HL-60/S4 (cell line): ENCODE data around the gene SNX18.

ENCODE experiments used
- in situ Hi-C: fragments of 300-500 bp; cut with MboI; formaldehyde crosslinking; loops from 2 replicates; pipeline ENCODE4 v1.14.3; 2022; ENCODE audit warnings: low sequenced_read_pairs

Gene SNX18, protein sequence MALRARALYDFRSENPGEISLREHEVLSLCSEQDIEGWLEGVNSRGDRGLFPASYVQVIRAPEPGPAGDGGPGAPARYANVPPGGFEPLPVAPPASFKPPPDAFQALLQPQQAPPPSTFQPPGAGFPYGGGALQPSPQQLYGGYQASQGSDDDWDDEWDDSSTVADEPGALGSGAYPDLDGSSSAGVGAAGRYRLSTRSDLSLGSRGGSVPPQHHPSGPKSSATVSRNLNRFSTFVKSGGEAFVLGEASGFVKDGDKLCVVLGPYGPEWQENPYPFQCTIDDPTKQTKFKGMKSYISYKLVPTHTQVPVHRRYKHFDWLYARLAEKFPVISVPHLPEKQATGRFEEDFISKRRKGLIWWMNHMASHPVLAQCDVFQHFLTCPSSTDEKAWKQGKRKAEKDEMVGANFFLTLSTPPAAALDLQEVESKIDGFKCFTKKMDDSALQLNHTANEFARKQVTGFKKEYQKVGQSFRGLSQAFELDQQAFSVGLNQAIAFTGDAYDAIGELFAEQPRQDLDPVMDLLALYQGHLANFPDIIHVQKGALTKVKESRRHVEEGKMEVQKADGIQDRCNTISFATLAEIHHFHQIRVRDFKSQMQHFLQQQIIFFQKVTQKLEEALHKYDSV

DNA sequence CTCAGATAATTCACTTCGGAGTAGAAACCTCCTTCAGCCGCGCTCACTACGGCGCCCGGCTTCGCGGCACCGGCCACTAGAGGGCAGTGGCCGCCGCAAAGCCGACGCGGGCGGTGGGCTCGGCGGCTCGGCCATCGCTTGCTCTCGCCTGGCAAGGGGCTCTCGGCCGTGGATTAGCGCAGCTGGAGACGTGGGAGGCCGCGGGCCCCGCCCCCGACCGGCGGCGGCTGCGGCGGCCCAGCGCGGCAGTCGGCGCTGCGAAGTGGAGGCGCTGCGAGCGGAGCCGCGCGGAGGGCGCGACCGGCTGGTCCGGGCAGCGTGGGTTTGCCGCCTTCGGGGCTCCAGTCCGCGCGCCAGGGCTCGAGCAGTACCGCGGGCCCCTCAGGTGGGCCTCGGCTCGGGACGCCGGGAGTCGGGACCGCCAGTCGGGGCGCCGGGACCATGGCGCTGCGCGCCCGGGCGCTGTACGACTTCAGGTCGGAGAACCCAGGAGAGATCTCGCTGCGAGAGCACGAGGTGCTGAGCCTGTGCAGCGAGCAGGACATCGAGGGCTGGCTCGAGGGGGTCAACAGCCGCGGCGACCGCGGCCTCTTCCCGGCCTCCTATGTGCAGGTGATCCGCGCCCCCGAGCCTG lies at the start of gene SNX18:
Gene SNX18 (plus strand): TSS at position 248 of the 634 bp plus-strand sequence. CDS start 194 bp downstream, at position 442.
- in situ Hi-C loops = loop anchor here (25.0 kb wide), 1 partner anchor 345 kb away; no protein-coding TSS in a partner anchor

DNA sequence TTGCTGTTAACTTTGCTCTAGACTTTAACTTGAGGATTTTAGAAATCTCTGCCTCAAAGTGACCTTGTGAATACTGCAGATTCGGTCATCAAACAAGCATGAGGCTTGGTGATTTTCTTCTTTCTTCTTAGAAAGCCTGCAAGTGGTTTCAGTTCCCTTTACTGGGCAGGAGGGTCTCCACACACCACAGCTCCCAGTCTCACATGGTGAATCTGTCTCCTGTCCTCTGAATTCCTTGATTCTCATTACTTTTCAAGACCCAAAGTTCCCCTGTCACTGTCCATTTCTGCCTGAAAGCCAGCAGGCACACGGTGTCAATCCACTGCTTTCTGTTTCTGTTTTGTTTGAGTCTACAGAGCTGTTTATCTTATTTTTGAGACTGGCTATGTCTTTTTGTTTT lies 47.9 kb upstream of the SNX18 start:
- in situ Hi-C loops = no loop called here

DNA sequence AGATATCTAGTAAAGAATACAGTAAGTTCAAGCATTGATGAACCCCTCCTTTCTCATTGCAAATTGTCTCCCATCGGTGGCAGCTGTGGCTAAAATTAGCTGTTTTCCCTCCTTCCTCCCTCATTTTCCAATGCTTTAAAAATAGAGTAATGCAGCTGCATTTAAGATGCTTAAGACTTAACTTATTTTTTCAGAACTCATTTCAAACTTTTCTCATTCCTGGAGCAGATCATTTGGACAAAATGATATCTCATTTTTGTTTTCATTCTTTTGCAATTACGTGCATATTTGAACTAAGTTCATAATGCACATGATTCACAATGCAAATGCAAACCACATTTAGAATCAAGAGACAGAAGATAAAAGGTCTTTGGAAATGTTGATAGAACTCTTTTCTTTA lies 47.4 kb upstream of the SNX18 start:
- in situ Hi-C loops = no loop called here

DNA sequence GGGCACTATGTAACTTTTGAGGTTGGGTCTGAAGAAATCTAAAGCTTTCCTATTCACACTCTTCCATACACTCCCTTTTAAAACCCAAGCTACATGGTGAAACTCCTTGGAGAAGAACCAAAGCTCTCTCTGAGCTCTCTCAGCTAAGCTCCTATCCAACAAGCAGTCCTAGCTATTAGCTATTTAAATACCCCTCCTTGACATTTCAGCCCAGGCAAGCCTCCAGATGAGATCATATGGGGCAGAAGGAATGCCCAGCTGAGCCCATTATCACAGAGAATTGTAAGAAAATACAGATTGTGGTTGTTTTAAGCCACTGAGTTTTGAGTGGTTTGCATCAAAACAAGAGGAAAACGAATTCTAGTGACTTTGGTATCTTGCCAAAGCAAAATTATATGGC lies 46.9 kb upstream of the SNX18 start:
- in situ Hi-C loops = no loop called here

DNA sequence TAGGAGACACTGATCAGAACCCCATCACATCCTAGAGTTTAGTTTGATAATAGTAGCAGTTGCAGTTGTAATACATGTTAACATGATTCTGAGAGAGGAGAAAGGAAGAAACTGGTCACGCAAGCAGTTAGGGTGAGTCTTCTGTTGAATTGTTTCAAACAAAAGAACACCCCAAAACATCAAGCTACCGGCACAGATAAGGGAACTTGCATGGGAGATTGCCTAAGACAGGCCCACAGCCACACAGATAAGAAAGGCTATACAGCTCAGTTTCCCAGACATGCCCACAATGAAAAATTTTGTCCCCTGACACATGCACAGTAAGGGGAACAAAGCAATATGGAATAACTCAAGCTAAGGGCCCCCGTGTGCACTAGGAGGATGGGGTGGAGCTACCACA lies 46.2 kb upstream of the SNX18 start:
- in situ Hi-C loops = no loop called here

DNA sequence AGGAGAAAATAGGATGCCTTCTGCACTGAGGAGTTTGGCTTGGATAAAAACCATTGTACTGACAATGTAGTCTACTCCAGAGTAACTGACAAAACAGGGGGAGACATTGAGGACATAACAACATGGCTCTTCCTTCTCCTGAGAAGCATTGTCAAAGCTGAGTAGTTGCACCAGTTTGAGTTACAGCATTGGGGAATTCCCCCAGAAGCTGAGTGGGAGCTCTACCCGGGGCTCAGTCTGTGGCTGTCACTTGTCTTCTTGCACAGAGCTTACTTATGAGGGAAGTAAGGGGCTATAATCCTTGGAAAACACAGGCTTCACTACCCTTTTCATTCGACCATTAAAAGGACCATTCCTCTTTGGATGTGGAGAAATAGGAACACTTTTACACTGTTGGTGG lies 40.9 kb upstream of the SNX18 start:
- in situ Hi-C loops = loop anchor here (25.0 kb wide), 1 partner anchor 239 kb away; no protein-coding TSS in a partner anchor

DNA sequence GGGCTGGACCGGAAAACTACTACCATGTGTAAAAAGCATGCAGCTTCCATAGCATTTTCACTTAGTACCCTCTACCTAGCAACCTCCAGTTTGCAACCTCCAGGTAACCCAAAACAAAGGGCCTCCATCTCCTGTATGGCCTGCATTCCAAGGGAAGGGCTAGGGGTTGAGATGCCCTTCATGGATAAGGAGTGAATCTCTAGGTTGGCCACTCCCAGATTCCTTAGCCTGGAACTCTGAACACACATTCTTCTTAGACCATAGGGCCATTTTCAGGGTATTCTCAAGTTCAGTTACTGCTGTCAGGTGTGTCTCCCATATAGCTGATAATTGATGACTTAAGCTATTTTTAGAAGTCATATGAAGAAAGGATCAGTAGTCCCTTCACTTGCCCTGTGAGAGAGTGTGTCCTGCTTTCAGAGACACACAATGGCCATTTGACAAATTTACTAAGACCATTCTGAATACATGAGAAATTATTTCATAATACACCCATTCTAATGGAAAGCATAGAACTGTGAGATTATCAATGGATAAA lies 39.5 kb upstream of the SNX18 start:
- in situ Hi-C loops = loop anchor here (25.0 kb wide), 1 partner anchor 241 kb away; no protein-coding TSS in a partner anchor

DNA sequence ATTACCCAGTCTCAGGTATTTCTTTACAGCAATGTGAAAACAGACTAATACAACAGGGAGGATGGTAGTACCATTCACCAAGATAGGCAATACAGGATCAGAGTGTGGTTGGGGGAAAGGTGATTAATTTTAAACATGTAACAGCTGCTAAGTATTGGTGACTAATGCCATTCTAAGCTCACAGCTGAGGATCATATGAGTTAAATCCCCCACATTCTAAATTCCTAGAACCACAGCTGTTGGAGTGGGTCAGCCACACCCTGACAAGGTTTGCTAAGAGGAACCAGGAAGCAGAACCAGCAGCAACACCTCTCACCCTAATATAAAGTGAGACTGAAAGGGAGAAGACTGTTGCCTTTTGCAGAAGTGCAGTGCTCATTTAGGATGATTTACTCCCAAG lies 37.3 kb upstream of the SNX18 start:
- in situ Hi-C loops = loop anchor here (25.0 kb wide), 1 partner anchor 243 kb away; no protein-coding TSS in a partner anchor

DNA sequence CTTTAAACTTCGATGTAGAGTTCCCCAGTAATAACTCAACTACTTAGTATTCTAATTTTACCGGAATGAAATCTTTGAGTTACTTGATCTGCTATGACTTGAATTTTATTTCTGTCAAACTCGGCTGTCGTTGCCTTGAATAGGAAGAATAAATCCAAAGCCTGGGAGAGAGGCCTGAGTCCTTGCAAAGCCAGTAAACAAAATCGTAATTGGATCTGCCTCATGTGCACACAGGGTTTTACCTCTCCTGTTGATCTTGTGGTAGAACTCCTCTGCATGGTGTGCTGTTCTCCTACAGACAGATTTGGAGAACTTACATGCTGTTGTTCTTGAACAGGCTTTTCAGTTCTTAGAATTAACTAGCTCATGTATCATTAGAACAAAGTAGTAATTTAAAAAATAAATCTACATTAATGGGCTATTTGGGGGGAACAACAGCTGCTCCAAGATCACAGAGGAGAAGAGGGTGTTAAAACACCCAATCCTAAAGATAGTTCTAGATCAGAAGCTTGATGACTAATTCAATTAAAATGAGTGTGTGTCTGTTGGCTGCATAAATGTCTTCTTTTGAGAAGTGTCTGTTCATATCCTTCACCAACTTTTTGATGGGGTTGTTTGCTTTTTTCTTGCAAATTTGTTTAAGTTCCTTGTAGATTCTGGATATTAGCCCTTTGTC lies 33.2 kb upstream of the SNX18 start:
- in situ Hi-C loops = loop anchor here (25.0 kb wide), 1 partner anchor 247 kb away; no protein-coding TSS in a partner anchor

DNA sequence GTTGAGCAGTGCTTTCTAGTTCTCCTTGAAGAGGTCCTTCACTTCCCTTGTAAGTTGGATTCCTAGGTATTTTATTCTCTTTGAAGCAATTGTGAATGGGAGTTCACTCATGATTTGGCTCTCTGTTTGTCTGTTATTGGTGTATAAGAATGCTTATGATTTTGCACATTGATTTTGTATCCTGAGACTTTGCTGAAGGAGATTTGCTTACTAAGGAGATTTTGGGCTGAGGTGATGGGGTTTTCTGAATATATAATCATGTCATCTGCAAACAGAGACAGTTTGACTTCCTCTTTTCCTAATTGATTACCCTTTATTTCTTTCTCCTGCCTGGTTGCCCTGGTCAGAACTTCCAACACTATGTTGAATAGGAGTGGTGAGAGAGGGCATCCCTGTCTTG lies 31.9 kb upstream of the SNX18 start:
- in situ Hi-C loops = loop anchor here (25.0 kb wide), 1 partner anchor 248 kb away; no protein-coding TSS in a partner anchor

DNA sequence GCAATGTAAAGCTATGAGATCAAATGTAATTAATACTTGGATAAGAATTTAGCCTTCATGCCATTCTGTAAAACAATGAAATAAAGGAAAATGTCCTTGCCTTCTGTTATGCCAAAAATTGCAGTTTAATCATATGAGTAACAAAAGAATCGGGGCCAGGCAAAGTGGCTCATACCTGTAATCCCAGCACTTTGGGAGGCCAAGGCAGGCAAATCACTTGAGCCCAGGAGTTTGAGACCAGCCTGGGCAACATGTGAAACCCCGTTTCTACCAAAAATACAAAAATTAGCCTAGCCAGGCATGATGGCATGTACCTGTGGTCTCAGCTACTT lies 27.9 kb upstream of the SNX18 start:
- in situ Hi-C loops = loop anchor here (25.0 kb wide), 1 partner anchor 252 kb away; no protein-coding TSS in a partner anchor

DNA sequence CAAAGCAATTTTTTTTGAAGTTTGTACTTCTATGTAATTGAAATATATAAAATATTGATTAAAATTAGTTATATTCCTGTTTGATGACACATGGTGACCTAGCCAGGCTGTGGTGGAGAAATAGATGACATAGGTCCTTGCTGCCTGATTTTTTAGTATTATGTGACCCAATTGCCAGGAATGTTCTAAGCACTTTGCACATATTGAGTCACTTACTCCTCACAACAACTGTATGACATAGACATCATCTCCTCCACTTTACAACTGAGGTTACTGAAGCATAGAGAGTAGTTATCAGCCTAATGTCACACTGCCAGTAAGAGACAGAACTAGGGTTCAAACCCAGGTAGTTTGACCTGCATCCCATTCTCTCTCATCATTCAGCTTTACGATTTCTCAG lies 26.2 kb upstream of the SNX18 start:
- in situ Hi-C loops = loop anchor here (25.0 kb wide), 1 partner anchor 254 kb away; no protein-coding TSS in a partner anchor

DNA sequence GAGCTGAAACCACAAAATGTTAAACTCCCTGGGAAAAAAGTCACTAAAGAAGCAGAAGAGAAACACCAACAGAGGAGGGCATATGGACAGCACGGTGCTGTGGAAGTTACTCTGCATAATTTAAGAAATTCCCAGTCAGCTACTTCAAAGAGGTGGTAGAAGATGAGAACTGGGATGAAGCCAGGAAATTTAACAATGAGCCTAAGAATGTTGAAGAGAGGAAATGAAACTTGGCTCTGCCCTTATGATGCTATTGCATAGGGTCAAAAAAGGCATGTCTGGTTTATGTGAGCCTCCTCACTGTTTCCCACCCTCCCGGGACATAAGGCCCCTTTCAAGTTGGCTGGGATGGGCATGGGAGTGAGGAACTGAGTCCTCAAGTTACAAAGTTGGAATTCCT lies 25.4 kb upstream of the SNX18 start:
- in situ Hi-C loops = loop anchor here (25.0 kb wide), 1 partner anchor 255 kb away; no protein-coding TSS in a partner anchor

DNA sequence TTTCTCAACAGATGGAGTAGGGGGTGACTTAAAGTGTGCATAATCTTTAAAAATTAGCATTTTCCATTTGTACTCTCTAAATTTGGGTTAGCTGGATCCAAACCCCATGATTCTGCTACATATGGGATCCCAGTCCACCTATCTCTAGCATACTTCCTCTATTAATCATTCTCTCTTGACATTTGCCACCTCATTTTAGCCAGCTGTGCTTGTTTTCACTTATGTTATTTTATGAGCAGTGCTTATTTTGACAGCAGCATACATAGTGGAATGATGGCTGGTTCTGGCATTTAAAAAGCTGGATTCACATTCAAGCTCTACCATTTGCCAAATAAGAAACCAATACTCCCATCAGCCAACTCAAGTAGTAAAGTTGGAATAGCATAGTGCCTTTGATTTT lies 22.5 kb upstream of the SNX18 start:
- in situ Hi-C loops = loop anchor here (25.0 kb wide), 1 partner anchor 258 kb away; no protein-coding TSS in a partner anchor

DNA sequence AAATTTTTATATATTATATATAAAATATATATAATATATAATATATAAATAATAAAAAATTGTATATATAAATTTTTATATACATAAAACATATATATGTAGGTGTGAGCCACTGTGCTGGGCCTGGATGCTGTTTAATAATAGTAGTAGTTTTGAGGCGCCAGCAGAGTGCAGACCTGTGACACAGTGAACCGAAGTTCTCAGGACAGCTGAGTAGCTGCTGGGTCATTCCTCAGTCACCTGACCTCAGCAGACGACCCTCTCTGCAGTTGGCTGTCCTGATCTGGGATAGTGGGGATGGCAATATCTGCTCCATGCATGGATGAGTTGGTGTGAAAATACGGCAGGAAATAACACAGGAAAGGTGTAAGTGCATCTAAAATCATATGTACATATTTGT lies 3.3 kb upstream of the SNX18 start:
- in situ Hi-C loops = loop anchor here (25.0 kb wide), 1 partner anchor 348 kb away; no protein-coding TSS in a partner anchor

DNA sequence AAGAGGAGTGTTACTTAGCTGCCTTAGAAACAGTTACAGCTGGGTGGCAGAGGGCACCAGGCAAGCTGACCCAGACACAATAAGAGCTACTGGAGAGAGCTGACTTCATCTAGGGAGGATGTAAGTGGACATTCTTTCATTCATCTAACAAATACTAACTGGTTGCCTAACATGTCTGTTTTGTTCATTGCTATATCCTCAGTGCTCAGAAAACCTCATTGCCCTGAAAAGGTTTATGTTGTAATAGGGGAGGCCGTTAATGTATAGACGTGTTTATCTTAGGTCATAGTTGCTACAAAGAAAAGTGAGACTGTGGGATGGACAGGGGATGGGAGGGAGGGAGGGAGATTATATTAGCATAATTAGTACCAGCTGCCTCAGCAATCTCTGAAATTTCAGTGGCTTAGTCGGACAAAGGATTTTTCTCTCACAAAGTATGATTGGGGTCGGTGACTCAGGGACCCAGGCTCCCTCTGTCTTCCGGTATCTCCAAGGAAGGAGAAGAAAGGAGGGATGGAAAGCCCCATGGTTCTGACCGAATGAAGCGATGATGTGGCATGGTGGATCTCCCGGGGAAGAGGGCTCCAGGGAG lies 2.6 kb upstream of the SNX18 start:
- in situ Hi-C loops = loop anchor here (25.0 kb wide), 1 partner anchor 347 kb away; no protein-coding TSS in a partner anchor

DNA sequence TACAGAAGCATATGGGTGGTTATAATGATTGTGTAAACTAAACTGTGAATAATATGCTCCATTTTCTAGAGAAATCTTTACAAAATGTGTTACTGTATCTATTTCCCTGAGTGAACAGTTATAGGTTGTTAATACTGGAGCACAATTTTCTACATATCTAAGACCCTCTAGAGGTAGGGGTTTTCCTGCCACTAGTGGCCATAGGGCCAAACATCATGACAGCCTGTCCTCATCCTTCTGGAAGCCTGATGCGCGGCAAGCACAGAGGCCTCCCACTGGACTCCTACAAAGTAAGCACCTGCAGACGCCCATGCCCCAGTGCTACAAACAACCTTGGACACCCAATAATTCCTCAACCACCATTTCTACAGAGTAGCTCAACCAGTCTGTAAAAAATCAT lies 1.9 kb upstream of the SNX18 start:
- in situ Hi-C loops = loop anchor here (25.0 kb wide), 1 partner anchor 347 kb away; no protein-coding TSS in a partner anchor

DNA sequence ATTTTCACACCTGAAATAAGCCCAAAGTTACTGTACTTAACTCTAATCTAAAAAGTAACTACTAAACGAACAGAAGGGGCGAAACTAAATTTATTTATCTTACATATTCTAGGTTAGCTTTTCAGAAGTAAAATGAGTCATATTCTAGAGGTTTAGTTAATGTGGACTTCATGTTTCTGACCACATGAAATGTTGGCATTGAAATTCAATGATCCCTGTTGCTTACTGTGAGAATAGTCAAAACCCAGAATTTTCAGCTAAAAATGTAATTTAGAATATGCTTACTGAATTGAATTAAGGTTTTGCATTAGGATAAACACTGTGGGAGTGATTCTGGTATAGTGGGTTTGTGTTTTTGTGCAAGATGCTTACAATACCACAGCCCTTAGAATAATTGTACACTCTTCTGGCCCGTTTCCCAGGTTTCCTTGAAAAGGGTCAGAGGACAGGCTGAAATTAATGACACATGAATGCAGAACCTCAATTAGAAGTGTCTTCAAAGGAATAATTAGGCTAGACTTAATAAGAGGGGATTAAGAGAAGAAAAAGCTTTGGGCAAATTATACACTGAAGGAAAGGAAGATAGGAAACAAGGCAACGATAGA lies 1.4 kb upstream of the SNX18 start:
- in situ Hi-C loops = loop anchor here (25.0 kb wide), 1 partner anchor 346 kb away; no protein-coding TSS in a partner anchor

DNA sequence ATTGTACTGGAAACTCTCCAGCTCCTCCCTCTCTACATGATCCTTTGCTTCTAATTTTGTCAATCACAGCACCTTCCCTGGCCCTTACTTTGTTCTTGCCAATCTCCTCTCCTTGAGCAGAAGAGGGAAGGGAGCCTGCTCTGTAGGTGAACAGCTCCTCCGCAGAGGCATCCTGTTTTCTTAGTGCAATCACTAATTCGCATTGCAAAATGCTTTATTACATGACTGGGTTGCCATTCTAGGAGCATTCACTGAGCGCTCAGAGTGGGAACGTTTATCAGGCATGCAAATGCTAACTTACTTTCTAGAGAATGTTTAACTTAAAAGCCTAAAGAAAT lies 416 bp upstream of the SNX18 start:
- in situ Hi-C loops = loop anchor here (25.0 kb wide), 1 partner anchor 345 kb away; no protein-coding TSS in a partner anchor
